Fibroblast of skin of right biceps (primary cell): ENCODE results near the gene PRSS36.
A peak's percentile ranks its signal among the peaks of the same experiment; 100 is the strongest.

Experiments used
- DNase-seq: peaks from one replicate; pipeline ENCODE4 v3.0.0-alpha.2; 2013

PRSS36 gene

DNA sequence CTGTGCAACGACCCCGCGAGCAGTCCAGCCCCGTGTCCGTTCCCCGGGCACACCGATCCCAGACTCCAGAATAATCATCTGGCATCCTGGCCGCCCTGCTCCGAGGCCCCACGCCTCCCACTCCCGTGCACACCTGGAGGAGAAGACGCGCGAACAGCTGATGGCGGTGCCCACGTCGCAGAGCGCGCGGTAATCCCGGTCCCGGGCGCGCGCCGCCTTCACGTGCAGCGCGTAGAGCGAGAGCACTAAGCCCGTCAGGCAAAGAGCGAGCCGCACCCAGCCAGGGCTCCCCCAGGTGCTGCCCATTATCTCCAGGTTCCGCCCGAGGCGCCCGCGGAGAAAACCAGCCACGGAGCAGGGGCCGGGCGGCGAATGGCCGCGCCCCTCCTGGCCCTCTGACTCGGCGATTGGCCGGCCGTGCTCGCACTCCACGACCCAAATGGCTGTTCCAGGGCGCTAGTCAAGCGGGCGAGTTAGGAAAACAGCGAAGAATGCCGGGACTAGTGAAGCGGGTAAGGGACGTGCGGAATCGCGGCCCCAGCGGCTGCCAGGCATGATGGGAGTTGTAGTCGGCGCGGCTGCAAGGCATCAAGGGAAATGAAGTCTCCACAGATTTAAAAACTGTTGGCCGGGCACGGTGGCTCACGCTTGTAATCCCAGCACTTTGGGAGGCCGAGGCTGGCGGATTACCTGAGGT is 55.3 kb downstream of the PRSS36 start, which contains the start of gene VKORC1:
VKORC1 (minus strand) TSS at position 374 of the 697 bp plus-strand sequence; CDS start at position 306, 68 bp downstream.
- DNase-seq: peak; percentile 98

DNA sequence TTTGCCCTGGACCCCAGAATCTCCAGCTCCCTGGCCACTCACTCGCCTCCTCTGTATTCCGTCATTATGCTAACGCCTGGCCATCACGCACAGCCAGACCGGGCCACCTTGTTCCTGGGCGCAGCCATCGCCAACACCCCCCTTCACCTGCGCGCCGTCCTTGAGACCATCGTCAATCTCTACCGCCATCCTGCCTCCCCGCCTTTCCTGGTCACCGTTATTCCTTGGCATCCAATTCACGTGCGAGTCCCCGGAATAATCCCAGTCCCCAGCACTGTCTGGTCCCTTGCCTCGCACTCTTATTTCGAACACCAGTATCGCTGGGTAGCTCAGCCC is 55.8 kb downstream of the PRSS36 start:
- no peak for DNase-seq

DNA sequence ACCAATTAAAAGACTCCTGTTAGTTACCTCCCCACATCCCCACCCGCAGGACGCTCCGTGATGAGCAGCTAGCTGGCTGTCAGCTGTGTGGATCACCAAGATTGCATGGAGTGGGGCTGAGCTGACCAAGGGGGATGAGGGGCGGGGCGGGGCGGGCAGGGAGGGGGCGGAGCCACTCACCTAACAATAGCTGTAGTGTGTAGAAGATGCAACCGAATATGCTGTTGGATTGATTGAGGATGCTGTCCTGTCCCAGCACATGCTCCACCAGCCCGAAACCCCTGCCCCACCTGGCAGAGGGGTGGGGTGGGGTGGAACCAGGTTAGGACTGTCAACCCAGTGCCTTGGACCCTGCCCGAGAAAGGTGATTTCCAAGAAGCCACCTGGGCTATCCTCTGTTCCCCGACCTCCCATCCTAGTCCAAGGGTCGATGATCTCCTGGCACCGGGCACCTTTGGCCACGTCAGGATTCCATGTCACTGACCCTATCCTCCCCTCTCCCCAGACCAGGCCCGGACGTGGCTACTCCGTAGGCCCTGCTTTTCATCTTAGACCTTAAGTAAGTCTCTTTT is 56.6 kb downstream of the PRSS36 start:
- peak; percentile 58 for DNase-seq

DNA sequence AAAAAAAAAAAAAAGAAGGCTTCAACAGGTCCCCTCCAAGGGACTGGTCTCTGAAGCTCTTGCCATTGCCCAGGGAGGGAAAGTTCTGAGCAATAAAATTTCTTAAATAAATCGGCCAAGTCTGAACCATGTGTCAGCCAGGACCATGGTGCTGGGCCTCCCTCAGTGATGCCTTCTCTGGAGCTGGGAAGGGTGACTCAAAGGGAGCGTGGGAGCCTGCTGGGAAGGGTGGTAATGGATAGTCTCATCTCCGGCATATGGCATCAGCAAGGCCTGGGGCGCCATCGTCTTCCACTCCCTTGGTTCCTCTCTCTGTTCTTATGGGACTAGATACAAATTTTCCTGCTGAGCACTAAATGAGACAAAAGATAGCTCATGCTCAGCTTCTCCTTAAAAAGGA is 57.5 kb downstream of the PRSS36 start:
- no peak for DNase-seq

DNA sequence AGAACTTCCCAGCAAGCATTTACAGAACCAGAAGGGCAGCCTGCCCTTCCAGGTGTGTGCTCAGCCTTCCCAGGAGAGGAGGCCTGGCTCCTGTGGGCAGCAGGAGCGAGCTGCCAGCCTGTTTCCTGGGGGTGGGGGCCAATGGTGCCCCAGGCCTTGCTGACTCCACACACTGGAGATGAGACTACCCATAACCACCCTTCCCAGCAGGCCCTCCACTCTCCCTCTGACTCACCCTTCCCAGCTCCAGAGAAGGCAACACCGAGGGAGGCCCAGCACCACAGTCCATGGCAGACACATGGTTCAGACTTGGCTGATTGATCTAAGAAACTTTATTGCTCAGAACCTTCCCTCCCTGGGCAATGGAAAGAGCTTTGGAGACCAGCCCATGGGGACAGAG is 59.3 kb downstream of the PRSS36 start:
- DNase-seq: peak; percentile 44

DNA sequence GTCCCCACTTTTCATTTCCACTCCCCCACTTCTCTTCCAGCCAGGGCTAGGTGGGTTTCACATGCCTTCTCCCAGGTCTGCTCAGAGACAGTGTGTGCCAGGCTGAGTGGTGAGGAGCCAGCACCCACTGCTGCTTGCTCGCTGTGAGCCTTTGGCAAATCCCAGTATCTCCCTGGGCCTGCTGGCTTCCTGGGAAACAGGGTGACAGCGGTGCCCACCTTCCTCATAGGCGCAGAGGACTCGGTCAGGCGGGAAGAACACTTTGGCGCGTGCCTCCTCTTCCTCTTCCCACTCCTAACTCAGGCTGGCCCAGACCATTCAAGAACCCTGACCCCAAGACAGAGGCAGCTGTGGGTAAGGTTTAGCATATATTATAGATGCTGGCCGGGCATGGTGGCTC is 60.7 kb downstream of the PRSS36 start:
- DNase-seq: no peak
